ENCODE data around the gene NUTM1.
"Not testable (repeated sequence)": the region's sequence is repeated elsewhere in the genome, so short reads cannot be mapped to it uniquely, and the experiment has no call there.

NUTM1 gene

GRCh38 chr15:34376856-34377255, 33.7 kb downstream of the NUTM1 start:
- no peak for DNase-seq (ENCODE audit: low spot score)

GRCh38 chr15:34380491-34380890, 37.4 kb downstream of the NUTM1 start:
- DNase-seq (ENCODE audit: low spot score), result not testable (repeated sequence)

More at GRCh38 chr15:34376856-34377255, 33.7 kb downstream of the NUTM1 start:
- TF ChIP-seq, protein P1, sequence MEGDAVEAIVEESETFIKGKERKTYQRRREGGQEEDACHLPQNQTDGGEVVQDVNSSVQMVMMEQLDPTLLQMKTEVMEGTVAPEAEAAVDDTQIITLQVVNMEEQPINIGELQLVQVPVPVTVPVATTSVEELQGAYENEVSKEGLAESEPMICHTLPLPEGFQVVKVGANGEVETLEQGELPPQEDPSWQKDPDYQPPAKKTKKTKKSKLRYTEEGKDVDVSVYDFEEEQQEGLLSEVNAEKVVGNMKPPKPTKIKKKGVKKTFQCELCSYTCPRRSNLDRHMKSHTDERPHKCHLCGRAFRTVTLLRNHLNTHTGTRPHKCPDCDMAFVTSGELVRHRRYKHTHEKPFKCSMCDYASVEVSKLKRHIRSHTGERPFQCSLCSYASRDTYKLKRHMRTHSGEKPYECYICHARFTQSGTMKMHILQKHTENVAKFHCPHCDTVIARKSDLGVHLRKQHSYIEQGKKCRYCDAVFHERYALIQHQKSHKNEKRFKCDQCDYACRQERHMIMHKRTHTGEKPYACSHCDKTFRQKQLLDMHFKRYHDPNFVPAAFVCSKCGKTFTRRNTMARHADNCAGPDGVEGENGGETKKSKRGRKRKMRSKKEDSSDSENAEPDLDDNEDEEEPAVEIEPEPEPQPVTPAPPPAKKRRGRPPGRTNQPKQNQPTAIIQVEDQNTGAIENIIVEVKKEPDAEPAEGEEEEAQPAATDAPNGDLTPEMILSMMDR (IDR thresholded peaks at IDR 0.05; ENCODE audit: extremely low read depth, missing control alignments), result no peak

GRCh38 chr15:34381829-34382521, 38.9 kb downstream of the NUTM1 start:
- DNase-seq (ENCODE audit: low spot score), result not testable (repeated sequence)

DNA sequence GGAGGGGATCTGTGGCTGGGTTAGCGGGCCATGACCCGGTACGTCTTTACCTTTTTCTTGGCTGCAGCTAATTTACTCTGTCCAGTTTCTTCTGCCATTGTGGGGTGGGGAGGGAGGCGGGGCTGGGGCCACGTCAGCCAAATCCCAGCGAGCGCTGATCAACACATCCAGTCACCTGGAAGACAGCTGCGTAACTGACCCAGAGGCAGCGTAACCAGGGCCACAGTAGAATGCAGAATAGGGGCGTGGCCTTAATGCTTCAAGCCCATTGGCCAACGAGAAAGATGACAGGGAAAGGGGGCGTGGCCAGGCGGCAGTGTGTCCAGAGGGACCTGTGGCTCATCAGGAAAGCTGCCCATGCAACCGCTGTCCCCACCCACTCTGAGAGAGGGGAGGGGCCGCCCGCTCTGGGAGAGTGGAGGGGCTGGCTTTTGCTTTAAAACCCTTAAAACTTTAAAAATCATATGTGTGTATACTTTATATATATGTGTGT, 46.5 kb downstream of the NUTM1 start:
- DNase-seq (ENCODE audit: low spot score), result not testable (repeated sequence)

- DNase-seq (ENCODE audit: low spot score), result not testable (repeated sequence)
Observed at GRCh38 chr15:34392981-34393380, 49.9 kb downstream of the NUTM1 start.

DNA sequence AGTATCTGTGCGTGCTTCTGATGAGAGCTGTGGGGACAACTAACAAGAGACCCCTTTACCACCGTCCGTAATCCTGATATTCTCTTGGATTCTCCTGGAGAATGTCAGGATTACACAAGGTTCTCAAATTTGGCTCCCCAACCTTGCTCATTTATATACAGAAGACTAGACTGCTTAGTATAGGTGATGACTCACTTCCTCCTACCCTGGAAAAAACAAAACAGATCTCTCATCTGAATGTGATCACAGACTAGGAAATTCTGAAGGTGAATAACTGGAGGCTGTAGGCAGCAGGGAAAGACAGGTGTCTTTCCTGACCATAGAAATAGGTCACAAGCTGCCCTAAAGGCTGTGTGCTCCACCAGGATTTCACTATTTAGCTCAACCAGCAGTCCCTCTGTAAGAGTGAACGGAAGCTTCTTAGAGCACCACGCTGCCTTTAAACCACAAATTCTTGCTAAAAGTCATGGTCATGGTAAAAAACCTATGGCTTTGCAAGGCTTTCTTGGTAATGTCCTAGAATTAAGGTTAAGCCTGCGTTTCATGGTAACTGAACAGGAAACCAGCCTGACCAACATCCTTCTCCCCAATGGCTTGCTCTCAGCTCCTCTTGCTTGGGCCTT, 54.6 kb downstream of the NUTM1 start:
- not testable (repeated sequence) for DNase-seq (ENCODE audit: low spot score)

GRCh38 chr15:34403160-34403598, 60.1 kb downstream of the NUTM1 start:
- not testable (repeated sequence) for DNase-seq (ENCODE audit: low spot score)

DNA sequence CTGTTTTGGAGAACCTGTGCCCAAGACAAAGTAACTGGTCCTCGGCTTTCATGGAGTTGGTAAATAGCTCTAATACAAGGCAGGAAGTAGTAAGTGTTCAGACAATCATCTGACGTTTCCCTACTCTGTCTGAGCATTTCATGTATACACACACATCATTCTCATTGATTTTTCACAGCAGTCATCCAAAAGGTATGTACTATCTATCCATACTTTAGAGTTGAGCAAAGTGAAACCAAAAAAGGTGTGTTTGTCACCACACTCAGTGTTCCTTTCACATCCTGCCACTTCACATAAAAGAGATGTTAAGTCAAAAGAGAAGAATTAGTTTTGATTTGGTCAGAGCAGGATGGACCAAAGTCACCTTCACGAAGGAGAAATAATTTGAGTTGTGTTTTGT, 60.8 kb downstream of the NUTM1 start:
- not testable (repeated sequence) for DNase-seq (ENCODE audit: low spot score)
